ENCODE measurements around the gene CCDC154. TPM values are rescaled to one million over a fixed set of nuclear protein-coding genes. Genes with fewer than 3 reads are reported as not detected.

The CCDC154 gene
- total RNA-seq, 1 donor from 2014 or later: 4.1 TPM

GRCh38 chr16:1465567-1465915 lies 21.2 kb upstream of the CCDC154 start:
- Histone ChIP-seq H3K27me3 (no peaks in the 10 kb centered on the region), H3K36me3 (peaks cover 34% of the 10 kb centered on the region), H3K4me1 (peaks cover 7% of the 10 kb centered on the region), H3K27ac (no peak overlapping the region), H3K9me3 (no peaks in the 10 kb centered on the region), H3K4me3 (no peak overlapping the region)
- TF ChIP-seq, protein P1, sequence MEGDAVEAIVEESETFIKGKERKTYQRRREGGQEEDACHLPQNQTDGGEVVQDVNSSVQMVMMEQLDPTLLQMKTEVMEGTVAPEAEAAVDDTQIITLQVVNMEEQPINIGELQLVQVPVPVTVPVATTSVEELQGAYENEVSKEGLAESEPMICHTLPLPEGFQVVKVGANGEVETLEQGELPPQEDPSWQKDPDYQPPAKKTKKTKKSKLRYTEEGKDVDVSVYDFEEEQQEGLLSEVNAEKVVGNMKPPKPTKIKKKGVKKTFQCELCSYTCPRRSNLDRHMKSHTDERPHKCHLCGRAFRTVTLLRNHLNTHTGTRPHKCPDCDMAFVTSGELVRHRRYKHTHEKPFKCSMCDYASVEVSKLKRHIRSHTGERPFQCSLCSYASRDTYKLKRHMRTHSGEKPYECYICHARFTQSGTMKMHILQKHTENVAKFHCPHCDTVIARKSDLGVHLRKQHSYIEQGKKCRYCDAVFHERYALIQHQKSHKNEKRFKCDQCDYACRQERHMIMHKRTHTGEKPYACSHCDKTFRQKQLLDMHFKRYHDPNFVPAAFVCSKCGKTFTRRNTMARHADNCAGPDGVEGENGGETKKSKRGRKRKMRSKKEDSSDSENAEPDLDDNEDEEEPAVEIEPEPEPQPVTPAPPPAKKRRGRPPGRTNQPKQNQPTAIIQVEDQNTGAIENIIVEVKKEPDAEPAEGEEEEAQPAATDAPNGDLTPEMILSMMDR (IDR thresholded peaks at IDR 0.05): no peak
- DNase-seq (no peak), ATAC-seq (no peak)
- intact Hi-C loops (cut with DNase I): no loop called here

DNA sequence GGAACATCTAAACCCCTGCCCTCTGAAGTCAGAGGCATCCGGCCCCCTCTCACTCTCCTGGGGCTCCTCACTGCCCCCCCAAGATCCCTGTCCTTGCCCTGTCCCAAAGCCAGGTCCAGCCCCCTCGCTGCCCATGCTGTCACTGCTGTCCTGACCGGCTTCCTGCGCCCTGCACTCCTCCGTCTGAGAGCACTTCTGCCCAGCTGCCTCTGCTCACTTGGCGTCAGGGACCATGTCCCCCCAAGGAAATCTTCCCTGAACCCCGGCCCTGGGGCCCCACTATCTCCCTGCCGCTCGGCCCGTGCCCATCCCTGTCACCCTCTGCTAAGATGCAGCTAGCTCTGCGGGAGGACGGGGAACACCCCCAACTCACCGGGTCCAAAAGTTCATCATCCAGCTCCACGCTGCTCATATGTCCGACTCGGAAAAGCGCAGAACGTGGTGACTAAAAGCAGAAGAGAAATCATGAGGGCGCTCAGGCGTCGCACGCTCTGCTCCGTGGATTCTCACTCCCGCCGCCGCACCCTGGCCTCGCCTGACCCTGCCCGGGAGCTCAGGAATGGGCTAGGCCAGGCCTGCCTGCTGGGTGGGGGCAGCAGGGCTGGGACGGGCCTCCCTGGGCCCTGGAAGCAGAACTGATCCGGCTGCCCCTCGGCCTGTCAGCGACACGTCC lies 20.7 kb upstream of the CCDC154 start:
- intact Hi-C loops (cut with DNase I): no loop called here
- Histone ChIP-seq H3K9me3 (no peaks in the 10 kb centered on the region), H3K27me3 (no peaks in the 10 kb centered on the region), H3K4me1 (peaks cover 2% of the 10 kb centered on the region), H3K4me3 (no peak overlapping the region), H3K27ac (no peak overlapping the region), H3K36me3 (peaks cover 39% of the 10 kb centered on the region)
- TF ChIP-seq, protein P1 (IDR thresholded peaks at IDR 0.05): no peak
- ATAC-seq (no peak), DNase-seq (no peak)

DNA sequence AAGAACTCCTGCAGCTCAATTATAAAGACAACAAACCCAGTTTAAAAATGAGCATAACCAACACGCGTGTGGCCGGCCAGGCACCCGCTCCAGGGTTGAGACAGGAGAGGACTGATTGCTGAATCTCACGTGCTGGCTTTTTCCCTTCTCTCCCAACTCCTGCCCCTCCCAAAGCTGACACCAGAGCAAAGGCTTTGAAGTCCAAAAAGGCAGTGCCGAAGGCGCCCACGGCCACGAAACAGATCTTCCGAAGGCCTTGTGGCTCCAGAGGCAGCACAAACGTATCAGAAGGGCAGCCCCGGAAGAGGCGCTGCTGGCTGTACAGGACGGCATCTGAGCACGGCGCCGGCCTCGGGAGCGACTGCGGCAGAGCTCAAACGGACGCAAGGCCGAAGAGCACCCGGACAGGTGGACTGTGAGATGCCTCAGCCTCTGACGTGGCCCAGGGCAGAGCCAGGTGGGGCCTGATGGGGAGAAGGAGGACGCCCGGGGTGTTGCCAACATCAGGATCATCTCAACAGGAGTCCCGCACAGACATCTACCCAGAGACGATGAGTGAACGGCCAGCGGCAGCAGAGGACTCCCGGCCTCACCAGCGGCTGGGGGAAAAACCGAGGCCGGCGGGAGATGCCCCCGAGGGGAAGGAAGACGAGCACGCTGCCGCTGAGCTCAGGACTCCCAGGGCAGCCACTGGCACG lies 20.0 kb upstream of the CCDC154 start:
- no peaks in the 10 kb centered on the region for H3K27me3 ChIP-seq
- ATAC-seq: no peak
- DNase-seq: peak; percentile 60
- no peak overlapping the region for H3K27ac ChIP-seq
- H3K36me3 ChIP-seq: peaks cover 40% of the 10 kb centered on the region
- intact Hi-C loops (cut with DNase I): no loop called here
- no peaks in the 10 kb centered on the region for H3K9me3 ChIP-seq
- H3K4me3 ChIP-seq: no peak overlapping the region
- H3K4me1 ChIP-seq: no peaks in the 10 kb centered on the region
- TF ChIP-seq, protein P1 (IDR thresholded peaks at IDR 0.05): no peak

- peaks cover 65% of the 10 kb centered on the region for H3K36me3 ChIP-seq
- DNase-seq: no peak
Observed at GRCh38 chr16:1461146-1461545, 16.8 kb upstream of the CCDC154 start.

DNA sequence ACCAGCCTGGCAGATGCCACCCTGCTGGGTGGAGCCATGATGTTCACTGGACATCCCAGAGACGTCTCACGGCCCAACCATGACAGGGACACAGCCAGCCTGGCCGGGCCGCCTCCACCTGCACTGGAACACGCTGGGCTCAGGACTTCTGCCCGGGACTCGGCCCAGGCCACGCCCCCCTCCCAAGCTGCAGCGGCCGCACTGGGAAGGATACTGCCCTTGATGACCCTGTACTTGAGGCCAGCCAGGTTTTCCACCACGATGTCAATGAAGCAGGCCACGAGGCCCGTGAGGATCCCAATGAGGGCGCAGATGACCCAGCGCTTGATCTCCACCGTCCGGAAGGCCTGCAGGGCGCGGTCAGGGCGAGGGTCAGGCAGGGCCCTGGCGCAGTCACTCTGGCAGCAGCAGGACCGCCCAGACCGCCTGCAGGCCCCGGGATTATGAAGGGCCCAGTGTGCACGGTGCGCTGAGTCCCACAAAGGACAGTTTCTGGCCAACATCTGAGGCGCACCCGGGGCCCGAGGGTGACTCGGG lies 16.3 kb upstream of the CCDC154 start:
- no peaks in the 10 kb centered on the region for H3K4me1 ChIP-seq
- TF ChIP-seq, protein P1 (IDR thresholded peaks at IDR 0.05): no peak
- ATAC-seq (no peak), DNase-seq (peak; percentile 60)
- H3K27ac ChIP-seq: no peak overlapping the region
- H3K36me3 ChIP-seq: peaks cover 70% of the 10 kb centered on the region
- intact Hi-C loops (cut with DNase I): no loop called here
- no peaks in the 10 kb centered on the region for H3K27me3 ChIP-seq
- H3K4me3 ChIP-seq: no peak overlapping the region
- H3K9me3 ChIP-seq: no peaks in the 10 kb centered on the region

More at GRCh38 chr16:1461146-1461545, 16.8 kb upstream of the CCDC154 start:
- Histone ChIP-seq H3K27ac (no peak overlapping the region), H3K4me1 (no peaks in the 10 kb centered on the region), H3K9me3 (no peaks in the 10 kb centered on the region), H3K27me3 (no peaks in the 10 kb centered on the region), H3K4me3 (no peak overlapping the region)
- no peak for ATAC-seq
- TF ChIP-seq, protein P1 (IDR thresholded peaks at IDR 0.05): no peak
- intact Hi-C loops (cut with DNase I): no loop called here
